Calu3 (cell line): Measurements from ENCODE around the gene ETV5. TPM values are rescaled to one million over a fixed set of nuclear protein-coding genes. Genes with fewer than 3 reads are reported as not detected.

Experiments used
- BruUV-seq: library from RNA; stranded (reverse); fragments of 400-500 nt; replicated peaks from 2 replicates; lab custom pipeline; 2021; lab: Mats Ljungman, UMichigan
- CTCF ChIA-PET: fragments of 300-600 bp; sonication (Branson Sonifier 250); formaldehyde crosslinking; loops from one replicate; lab custom pipeline; 2022; ENCODE audit warnings: antibody characterized with exemption; lab: Charles Lee
- DNase-seq: peaks from one replicate; pipeline ENCODE4 v3.0.0; 2022
- H3K27ac Mint-ChIP-seq: one replicate; pipeline ENCODE4 v1.8.0; 2022; ENCODE audit warnings: mixed read lengths; ENCODE audit not compliant: unreplicated experiment
- H3K27me3 Mint-ChIP-seq: one replicate; pipeline ENCODE4 v1.8.0; 2022; ENCODE audit warnings: mixed read lengths; ENCODE audit not compliant: unreplicated experiment
- H3K36me3 Mint-ChIP-seq: one replicate; pipeline ENCODE4 v1.8.0; 2022; ENCODE audit warnings: mild to moderate bottlenecking, moderate library complexity, mixed read lengths; ENCODE audit not compliant: insufficient read depth, unreplicated experiment
- H3K4me1 Mint-ChIP-seq: one replicate; pipeline ENCODE4 v1.8.0; 2022; ENCODE audit warnings: mild to moderate bottlenecking, low read depth, mixed read lengths; ENCODE audit not compliant: unreplicated experiment
- H3K4me3 Mint-ChIP-seq: one replicate; pipeline ENCODE4 v1.8.0; 2022; ENCODE audit warnings: mild to moderate bottlenecking, low read depth, moderate library complexity, mixed read lengths; ENCODE audit not compliant: unreplicated experiment
- H3K9me3 Mint-ChIP-seq: one replicate; pipeline ENCODE4 v1.8.0; 2022; ENCODE audit warnings: low read depth, mixed read lengths; ENCODE audit not compliant: unreplicated experiment
- CTCF ChIP-seq: fragments of 200-600 bp; IDR thresholded peaks from one replicate; pipeline ENCODE4 v1.8.0; 2022; ENCODE audit warnings: antibody characterized with exemption; ENCODE audit not compliant: unreplicated experiment
- intact Hi-C: fragments of 100-400 bp; cut with micrococcal nuclease; formaldehyde crosslinking; loops from one replicate; pipeline ENCODE4 v1.10.0; 2022; ENCODE audit not compliant: unreplicated experiment
- total RNA-seq: library from RNA; stranded (reverse); gene quantifications from 2 replicates; pipeline ENCODE4 v1.2.3, GENCODE V29; 2022

The ETV5 gene
- total RNA-seq, 1 experiment from 2014 or later: 108 TPM

GRCh38 chr3:186069199-186069598 lies 39.7 kb downstream of the ETV5 start:
- Mint-ChIP-seq H3K9me3 (peaks cover 2% of the 10 kb centered on the region), H3K4me1 (no peaks in the 10 kb centered on the region), H3K27me3 (no peaks in the 10 kb centered on the region), H3K4me3 (no peak overlapping the region), H3K36me3 (peaks cover 52% of the 10 kb centered on the region), H3K27ac (no peak overlapping the region)
- BruUV-seq: no TSS peak
- CTCF ChIA-PET: interaction anchor here (0.7 to 0.8 kb wide), 2 partner anchors 44 to 117 kb away, joined by 4 to 8 read pairs; no protein-coding TSS in a partner anchor
- no peak for DNase-seq
- no peak for TF ChIP-seq CTCF
- intact Hi-C loops: no loop called here

GRCh38 chr3:186068243-186068552 lies 40.7 kb downstream of the ETV5 start:
- H3K4me3 Mint-ChIP-seq: no peak overlapping the region

GRCh38 chr3:186067360-186068242 lies 41.3 kb downstream of the ETV5 start:
- peaks cover 60% of the 10 kb centered on the region for H3K36me3 Mint-ChIP-seq
- no peak for TF ChIP-seq CTCF

More at GRCh38 chr3:186068243-186068552, 40.7 kb downstream of the ETV5 start:
- CTCF ChIA-PET: interaction anchor here (0.6 kb wide), 1 partner anchor 24 kb away, joined by 3 read pairs; no protein-coding TSS in a partner anchor
- H3K4me1 Mint-ChIP-seq: no peaks in the 10 kb centered on the region
- TF ChIP-seq CTCF: no peak
- intact Hi-C loops: no loop called here
- no TSS peak for BruUV-seq
- no peak for DNase-seq
- peaks cover 60% of the 10 kb centered on the region for H3K36me3 Mint-ChIP-seq
- H3K27me3 Mint-ChIP-seq: no peaks in the 10 kb centered on the region
- H3K9me3 Mint-ChIP-seq: no peaks in the 10 kb centered on the region
- no peak overlapping the region for H3K27ac Mint-ChIP-seq

GRCh38 chr3:186060222-186060621 lies 48.7 kb downstream of the ETV5 start:
- H3K9me3 Mint-ChIP-seq: no peaks in the 10 kb centered on the region
- no peaks in the 10 kb centered on the region for H3K27me3 Mint-ChIP-seq
- DNase-seq: no peak
- H3K4me3 Mint-ChIP-seq: no peak overlapping the region
- no TSS peak for BruUV-seq
- intact Hi-C loops: no loop called here
- CTCF ChIA-PET: no interaction called here
- H3K4me1 Mint-ChIP-seq: no peaks in the 10 kb centered on the region
- H3K27ac Mint-ChIP-seq: no peak overlapping the region
- peaks cover 36% of the 10 kb centered on the region for H3K36me3 Mint-ChIP-seq
- TF ChIP-seq CTCF: no peak

More at GRCh38 chr3:186067360-186068242, 41.3 kb downstream of the ETV5 start:
- Mint-ChIP-seq H3K27ac (no peak overlapping the region), H3K4me3 (no peak overlapping the region), H3K27me3 (no peaks in the 10 kb centered on the region), H3K9me3 (no peaks in the 10 kb centered on the region), H3K4me1 (no peaks in the 10 kb centered on the region)
- intact Hi-C loops: no loop called here
- CTCF ChIA-PET: no interaction called here
- no TSS peak for BruUV-seq
- DNase-seq: no peak
